Measurements from ENCODE around the gene CAMK2A. TPM values are rescaled to one million over a fixed set of nuclear protein-coding genes. Genes with fewer than 3 reads are reported as not detected.

Gene CAMK2A
- total RNA-seq, 1 donor from 2014 or later: not detected

DNA sequence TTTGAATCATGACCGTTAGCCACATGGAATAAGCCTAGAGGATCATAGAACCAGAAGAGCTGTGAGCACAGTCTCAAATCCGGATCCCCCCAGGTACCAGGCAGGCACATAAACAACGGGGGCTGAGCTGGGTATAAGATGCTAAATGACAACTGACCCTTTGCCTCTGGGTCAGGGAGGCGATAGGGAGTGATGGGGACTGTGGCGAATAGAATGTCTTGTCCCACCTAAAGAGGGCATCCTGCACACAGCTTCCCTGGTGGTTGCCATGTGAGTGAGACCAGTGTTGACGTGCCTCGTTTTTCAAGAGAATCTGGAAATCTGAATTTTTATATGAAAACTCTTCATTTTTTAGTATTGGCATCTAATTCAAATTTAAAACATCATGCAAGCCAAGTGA is 66.1 kb downstream of the CAMK2A start:
- H3K36me3 Mint-ChIP-seq (ENCODE audit: unreplicated experiment): no peaks in the 10 kb centered on the region
- H3K27me3 Mint-ChIP-seq (ENCODE audit: unreplicated experiment): no peaks in the 10 kb centered on the region
- no peak for DNase-seq (ENCODE audit: extremely low spot score, unreplicated experiment)
- TF ChIP-seq, protein P1, sequence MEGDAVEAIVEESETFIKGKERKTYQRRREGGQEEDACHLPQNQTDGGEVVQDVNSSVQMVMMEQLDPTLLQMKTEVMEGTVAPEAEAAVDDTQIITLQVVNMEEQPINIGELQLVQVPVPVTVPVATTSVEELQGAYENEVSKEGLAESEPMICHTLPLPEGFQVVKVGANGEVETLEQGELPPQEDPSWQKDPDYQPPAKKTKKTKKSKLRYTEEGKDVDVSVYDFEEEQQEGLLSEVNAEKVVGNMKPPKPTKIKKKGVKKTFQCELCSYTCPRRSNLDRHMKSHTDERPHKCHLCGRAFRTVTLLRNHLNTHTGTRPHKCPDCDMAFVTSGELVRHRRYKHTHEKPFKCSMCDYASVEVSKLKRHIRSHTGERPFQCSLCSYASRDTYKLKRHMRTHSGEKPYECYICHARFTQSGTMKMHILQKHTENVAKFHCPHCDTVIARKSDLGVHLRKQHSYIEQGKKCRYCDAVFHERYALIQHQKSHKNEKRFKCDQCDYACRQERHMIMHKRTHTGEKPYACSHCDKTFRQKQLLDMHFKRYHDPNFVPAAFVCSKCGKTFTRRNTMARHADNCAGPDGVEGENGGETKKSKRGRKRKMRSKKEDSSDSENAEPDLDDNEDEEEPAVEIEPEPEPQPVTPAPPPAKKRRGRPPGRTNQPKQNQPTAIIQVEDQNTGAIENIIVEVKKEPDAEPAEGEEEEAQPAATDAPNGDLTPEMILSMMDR (IDR thresholded peaks at IDR 0.05): no peak
- H3K4me1 Mint-ChIP-seq (ENCODE audit: unreplicated experiment): peaks cover 8% of the 10 kb centered on the region
- H3K9me3 Mint-ChIP-seq (ENCODE audit: unreplicated experiment): no peaks in the 10 kb centered on the region
- no peak overlapping the region for H3K27ac Mint-ChIP-seq (ENCODE audit: unreplicated experiment)
- H3K4me3 Mint-ChIP-seq (ENCODE audit: unreplicated experiment): no peak overlapping the region

DNA sequence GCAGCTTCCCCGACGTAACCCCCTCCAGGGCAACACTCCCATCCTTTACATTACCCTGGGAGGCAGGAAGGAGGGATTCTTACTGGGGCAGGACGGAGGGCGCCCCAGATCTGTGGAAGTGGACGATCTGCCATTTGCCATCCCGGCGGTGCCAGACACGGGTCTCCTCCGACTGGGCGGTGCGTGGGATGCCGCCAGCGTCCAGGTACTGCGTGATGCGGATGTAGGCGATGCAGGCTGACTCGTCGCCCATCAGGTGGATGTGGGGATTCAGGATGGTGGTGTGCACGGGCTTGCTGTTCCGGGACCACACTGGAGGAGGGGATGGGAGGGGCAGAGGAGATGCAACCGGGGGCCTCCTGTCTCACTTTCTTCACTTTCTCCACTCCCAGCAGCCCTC is 66.7 kb downstream of the CAMK2A start:
- H3K4me3 Mint-ChIP-seq (ENCODE audit: unreplicated experiment): no peak overlapping the region
- H3K9me3 Mint-ChIP-seq (ENCODE audit: unreplicated experiment): no peaks in the 10 kb centered on the region
- no peak for DNase-seq (ENCODE audit: extremely low spot score, unreplicated experiment)
- H3K27me3 Mint-ChIP-seq (ENCODE audit: unreplicated experiment): no peaks in the 10 kb centered on the region
- H3K4me1 Mint-ChIP-seq (ENCODE audit: unreplicated experiment): peaks cover 8% of the 10 kb centered on the region
- TF ChIP-seq, protein P1 (IDR thresholded peaks at IDR 0.05): no peak
- H3K36me3 Mint-ChIP-seq (ENCODE audit: unreplicated experiment): no peaks in the 10 kb centered on the region
- no peak overlapping the region for H3K27ac Mint-ChIP-seq (ENCODE audit: unreplicated experiment)

DNA sequence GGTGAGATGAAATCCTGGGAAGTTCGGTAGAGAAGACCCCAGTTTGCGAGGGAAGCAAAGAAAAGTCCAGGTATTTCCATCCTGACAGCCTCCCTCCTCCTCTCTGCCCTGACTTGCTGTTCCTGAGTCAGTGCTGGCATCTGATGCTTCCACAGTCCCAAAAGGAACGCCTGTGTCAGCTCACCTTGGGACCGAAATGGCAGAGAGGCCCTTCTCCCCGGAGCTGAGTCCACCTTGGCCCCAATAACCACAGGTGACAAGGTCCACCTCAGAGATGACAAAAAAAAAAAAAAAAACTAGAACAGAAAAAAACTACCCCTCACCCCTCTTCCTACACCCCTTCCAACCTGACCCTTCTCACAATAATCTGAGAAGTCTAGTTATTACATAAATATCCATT is 68.1 kb downstream of the CAMK2A start:
- Mint-ChIP-seq H3K9me3 (ENCODE audit: unreplicated experiment) (no peaks in the 10 kb centered on the region), H3K4me3 (ENCODE audit: unreplicated experiment) (no peak overlapping the region), H3K27ac (ENCODE audit: unreplicated experiment) (no peak overlapping the region), H3K4me1 (ENCODE audit: unreplicated experiment) (peaks cover 2% of the 10 kb centered on the region), H3K27me3 (ENCODE audit: unreplicated experiment) (no peaks in the 10 kb centered on the region), H3K36me3 (ENCODE audit: unreplicated experiment) (no peaks in the 10 kb centered on the region)
- DNase-seq (ENCODE audit: extremely low spot score, unreplicated experiment): no peak
- TF ChIP-seq, protein P1 (IDR thresholded peaks at IDR 0.05): no peak

DNA sequence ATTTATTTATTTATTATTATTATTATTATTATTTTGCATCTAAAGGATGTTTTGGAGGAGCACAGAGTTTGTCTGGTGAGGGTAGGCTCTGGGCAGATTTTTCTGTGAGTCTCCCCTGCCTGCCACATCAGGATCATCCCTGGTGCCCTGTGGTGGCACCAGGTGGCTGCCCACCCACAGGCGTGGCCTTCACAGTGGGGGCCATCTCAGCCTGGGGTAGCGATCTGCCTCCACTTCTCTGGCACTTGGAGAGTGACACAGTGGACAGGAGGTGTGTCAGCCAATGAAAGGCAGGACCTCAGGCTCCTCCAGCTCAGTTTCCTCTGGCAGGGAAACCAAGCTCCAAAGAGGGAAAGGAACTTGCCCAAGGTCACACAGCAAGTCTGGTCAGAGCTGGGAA is 69.7 kb downstream of the CAMK2A start:
- Mint-ChIP-seq H3K4me3 (ENCODE audit: unreplicated experiment) (no peak overlapping the region), H3K27ac (ENCODE audit: unreplicated experiment) (no peak overlapping the region), H3K36me3 (ENCODE audit: unreplicated experiment) (no peaks in the 10 kb centered on the region), H3K27me3 (ENCODE audit: unreplicated experiment) (no peaks in the 10 kb centered on the region), H3K4me1 (ENCODE audit: unreplicated experiment) (peaks cover 10% of the 10 kb centered on the region), H3K9me3 (ENCODE audit: unreplicated experiment) (no peaks in the 10 kb centered on the region)
- DNase-seq (ENCODE audit: extremely low spot score, unreplicated experiment): no peak
- TF ChIP-seq, protein P1 (IDR thresholded peaks at IDR 0.05): no peak

GRCh38 chr5:150219142-150219541 is 70.4 kb downstream of the CAMK2A start:
- H3K4me3 Mint-ChIP-seq (ENCODE audit: unreplicated experiment): no peak overlapping the region
- DNase-seq (ENCODE audit: extremely low spot score, unreplicated experiment): no peak
- H3K27ac Mint-ChIP-seq (ENCODE audit: unreplicated experiment): no peak overlapping the region
- no peaks in the 10 kb centered on the region for H3K9me3 Mint-ChIP-seq (ENCODE audit: unreplicated experiment)
- H3K36me3 Mint-ChIP-seq (ENCODE audit: unreplicated experiment): no peaks in the 10 kb centered on the region
- TF ChIP-seq, protein P1 (IDR thresholded peaks at IDR 0.05): no peak
- peaks cover 15% of the 10 kb centered on the region for H3K4me1 Mint-ChIP-seq (ENCODE audit: unreplicated experiment)
- no peaks in the 10 kb centered on the region for H3K27me3 Mint-ChIP-seq (ENCODE audit: unreplicated experiment)

All from osteocyte (in vitro differentiated cells).